ENCODE measurements around the gene POLE3.

- TF ChIP-seq, protein P1, sequence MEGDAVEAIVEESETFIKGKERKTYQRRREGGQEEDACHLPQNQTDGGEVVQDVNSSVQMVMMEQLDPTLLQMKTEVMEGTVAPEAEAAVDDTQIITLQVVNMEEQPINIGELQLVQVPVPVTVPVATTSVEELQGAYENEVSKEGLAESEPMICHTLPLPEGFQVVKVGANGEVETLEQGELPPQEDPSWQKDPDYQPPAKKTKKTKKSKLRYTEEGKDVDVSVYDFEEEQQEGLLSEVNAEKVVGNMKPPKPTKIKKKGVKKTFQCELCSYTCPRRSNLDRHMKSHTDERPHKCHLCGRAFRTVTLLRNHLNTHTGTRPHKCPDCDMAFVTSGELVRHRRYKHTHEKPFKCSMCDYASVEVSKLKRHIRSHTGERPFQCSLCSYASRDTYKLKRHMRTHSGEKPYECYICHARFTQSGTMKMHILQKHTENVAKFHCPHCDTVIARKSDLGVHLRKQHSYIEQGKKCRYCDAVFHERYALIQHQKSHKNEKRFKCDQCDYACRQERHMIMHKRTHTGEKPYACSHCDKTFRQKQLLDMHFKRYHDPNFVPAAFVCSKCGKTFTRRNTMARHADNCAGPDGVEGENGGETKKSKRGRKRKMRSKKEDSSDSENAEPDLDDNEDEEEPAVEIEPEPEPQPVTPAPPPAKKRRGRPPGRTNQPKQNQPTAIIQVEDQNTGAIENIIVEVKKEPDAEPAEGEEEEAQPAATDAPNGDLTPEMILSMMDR (conservative IDR thresholded peaks at IDR 0.05), result no peak
- no peak for TF ChIP-seq EZH2 (IDR thresholded peaks at IDR 0.05; ENCODE audit: low read depth)
These were observed 33.6 kb downstream of the POLE3 start, which contains the start of gene HDHD3 for GRCh38 chr9:113376634-113377567.

All from PC-9 (cell line).